Measurements from ENCODE around the gene MDH1. TPM values are rescaled to one million over a fixed set of nuclear protein-coding genes. Genes with fewer than 3 reads are reported as not detected.

The MDH1 gene
- total and polyA plus RNA-seq, 4 donors, result 75.6 to 210 (median 118) TPM

- Histone ChIP-seq H3K9me3 (ENCODE audit: control insufficient read depth in 4 of 4, low read length in 3 of 4) (no peaks in the 10 kb centered on the region), H3K4me3 (ENCODE audit: low read depth in 1 of 3, low read length in 3 of 3) (no peak overlapping the region), H3K9ac (ENCODE audit: low read depth in 1 of 2, low read length in 2 of 2) (no peak overlapping the region), H3K36me3 (ENCODE audit: control insufficient read depth in 4 of 4, insufficient read depth in 3 of 4, low read depth in 1 of 4, low read length in 3 of 4) (no peaks in the 10 kb centered on the region), H3K27ac (ENCODE audit: low read depth in 1 of 2, low read length in 2 of 2) (no peak overlapping the region), H3K27me3 (ENCODE audit: control insufficient read depth in 4 of 4, insufficient read depth in 4 of 4, low read length in 3 of 4) (no peaks in the 10 kb centered on the region), H3K4me1 (ENCODE audit: control insufficient read depth in 4 of 4, insufficient read depth in 4 of 4, low read length in 3 of 4) (no peaks in the 10 kb centered on the region)
- no peak for DNase-seq (ENCODE audit: low spot score)
- TF ChIP-seq TAF1 (conservative IDR thresholded peaks at IDR 0.05), result no peak
- no peak for TF ChIP-seq REST (IDR thresholded peaks at IDR 0.05)
- no peak for TF ChIP-seq CTCF (IDR thresholded peaks at IDR 0.05; ENCODE audit: low read depth, low read length, missing input control)
- no peak for TF ChIP-seq SP1 (IDR thresholded peaks at IDR 0.05)
- no peak for TF ChIP-seq JUND (IDR thresholded peaks at IDR 0.05)
- no peak for TF ChIP-seq MAX (IDR thresholded peaks at IDR 0.05)
- no peak for TF ChIP-seq YY1 (IDR thresholded peaks at IDR 0.05)
- TF ChIP-seq NR2F2 (IDR thresholded peaks at IDR 0.05), result no peak
- no peak for TF ChIP-seq GABPA (IDR thresholded peaks at IDR 0.05 in 1 of 2, conservative IDR thresholded peaks at IDR 0.05 in 1 of 2)
- no peak for TF ChIP-seq RXRA (IDR thresholded peaks at IDR 0.05)
- no peak for TF ChIP-seq FOXA2 (IDR thresholded peaks at IDR 0.05)
- TF ChIP-seq EGR1 (IDR thresholded peaks at IDR 0.05; ENCODE audit: low read depth in 2 of 2), result no peak
- TF ChIP-seq ZBTB33 (IDR thresholded peaks at IDR 0.05), result no peak
- TF ChIP-seq HNF4G (IDR thresholded peaks at IDR 0.05), result no peak
- TF ChIP-seq ATF3 (IDR thresholded peaks at IDR 0.05), result no peak
- no peak for TF ChIP-seq FOXA1 (IDR thresholded peaks at IDR 0.05)
- no peak for TF ChIP-seq RAD21 (IDR thresholded peaks at IDR 0.05)
- no peak for TF ChIP-seq HNF4A (conservative IDR thresholded peaks at IDR 0.05)
- WGBS, result 82% methylated on average over 9 of the region's 9 CpGs
Measured at GRCh38 chr2:63614983-63615945, 26.5 kb downstream of the MDH1 start.
